Adrenal gland (tissue), 5 donors: ENCODE data around the gene NUDT22.

Experiments
- CTCF ChIP-seq, 6 experiments: fragments of 450-650 bp in 4 of 6; fragments of 200-600 bp in 2 of 6; sonication (generic) in 1 of 6; IDR thresholded peaks; 1 replicate in 5 of 6; 2 replicates in 1 of 6; pipeline versions ENCODE4 v1.5.1 to v1.8.0; 2016 to 2021; ENCODE audit warnings: antibody characterized with exemption in 6 of 6, mild to moderate bottlenecking in 2 of 6, moderate library complexity in 1 of 6
- POLR2A ChIP-seq, 2 donors: fragments of 450-650 bp; IDR thresholded peaks; one replicate each; pipeline ENCODE4 v1.6.1; 2017; ENCODE audit warnings: antibody characterized with exemption in 2 of 2, mild to moderate bottlenecking in 2 of 2, moderate library complexity in 1 of 2
- donor health status: DM: no; HTN: no; CAD: no.

GRCh38 chr11:64238999-64239398 lies 12.9 kb downstream of the NUDT22 start:
- TF ChIP-seq CTCF (IDR thresholded peaks at IDR 0.05), result no peak
- no peak for TF ChIP-seq POLR2A (IDR thresholded peaks at IDR 0.05)
